ENCODE data around the gene CTNND2. TPM values are rescaled to one million over a fixed set of nuclear protein-coding genes. Genes with fewer than 3 reads are reported as not detected.

Gene CTNND2
- total RNA-seq, 1 experiment from 2014 or later = not detected

DNA sequence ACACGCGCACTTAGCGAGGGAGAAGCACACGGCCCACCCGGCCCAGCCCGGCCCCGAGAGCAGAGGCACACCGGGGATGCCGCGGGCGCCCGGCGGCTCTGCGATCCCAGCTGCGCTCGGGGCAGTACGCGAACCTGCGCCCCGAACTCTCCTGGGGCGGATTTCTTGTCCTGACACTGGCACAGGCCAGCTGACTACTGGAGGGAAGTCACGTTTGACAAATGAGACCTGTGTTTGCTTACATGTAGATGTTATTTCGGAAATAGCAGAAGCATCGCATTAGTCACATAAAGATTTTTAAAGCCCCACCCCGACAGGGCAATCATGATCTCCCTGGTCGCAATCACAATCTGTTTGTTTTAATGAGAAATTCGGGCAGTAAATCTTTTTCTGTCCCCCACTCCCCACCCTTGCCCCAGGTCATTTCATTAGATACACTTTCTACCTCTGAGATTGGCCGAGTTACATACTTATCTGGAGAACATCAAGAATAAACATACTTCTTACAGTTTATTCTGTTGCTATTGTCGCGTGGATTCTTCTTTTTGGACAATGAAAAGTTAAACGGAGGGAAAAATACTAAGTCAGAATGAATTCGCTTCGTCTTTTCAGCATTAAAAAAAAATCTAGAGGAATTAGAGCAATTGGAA is 518.9 kb downstream of the CTNND2 start:
- DNase-seq (ENCODE audit: low read depth) = no peak

DNA sequence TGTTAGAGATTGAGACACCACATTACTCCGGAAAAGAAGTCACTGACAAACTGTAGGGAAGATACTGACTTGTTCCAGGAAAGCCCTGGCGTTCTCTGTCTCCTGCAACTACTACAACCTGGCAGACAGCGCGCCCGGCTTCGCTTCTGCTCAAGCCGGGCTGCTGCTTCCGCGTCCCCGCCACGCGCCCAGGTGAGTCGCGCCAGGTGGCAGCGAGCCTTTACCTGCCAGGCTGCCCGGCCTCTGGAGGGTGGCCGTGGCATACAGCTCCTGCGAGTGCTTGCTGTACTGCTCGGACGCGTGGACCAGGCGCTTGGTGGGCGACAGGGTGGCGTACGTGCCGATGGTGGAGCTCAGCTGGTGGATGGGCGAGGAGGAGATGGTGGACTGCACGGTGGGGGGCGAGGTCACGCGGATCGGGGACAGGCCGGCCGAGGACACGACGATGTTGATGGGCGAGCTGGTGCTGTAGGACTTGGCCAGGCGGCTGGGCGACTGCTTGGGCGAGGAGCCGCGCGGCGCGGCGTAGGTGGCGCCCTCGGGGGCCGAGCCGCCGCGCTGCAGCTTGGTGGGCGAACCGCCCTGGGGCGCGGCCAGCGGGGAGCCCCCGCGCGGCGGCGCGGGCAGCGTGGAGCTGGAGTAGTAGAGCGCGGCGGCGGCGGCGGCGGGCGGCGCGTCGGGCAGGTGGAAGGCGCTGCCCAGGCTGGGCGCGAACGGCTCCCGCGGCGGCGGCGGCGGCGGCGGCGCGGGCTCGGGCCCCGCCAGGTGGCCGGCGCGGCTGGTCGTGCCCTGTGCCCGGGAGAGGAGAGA is 519.6 kb downstream of the CTNND2 start:
- DNase-seq (ENCODE audit: low read depth) = no peak

DNA sequence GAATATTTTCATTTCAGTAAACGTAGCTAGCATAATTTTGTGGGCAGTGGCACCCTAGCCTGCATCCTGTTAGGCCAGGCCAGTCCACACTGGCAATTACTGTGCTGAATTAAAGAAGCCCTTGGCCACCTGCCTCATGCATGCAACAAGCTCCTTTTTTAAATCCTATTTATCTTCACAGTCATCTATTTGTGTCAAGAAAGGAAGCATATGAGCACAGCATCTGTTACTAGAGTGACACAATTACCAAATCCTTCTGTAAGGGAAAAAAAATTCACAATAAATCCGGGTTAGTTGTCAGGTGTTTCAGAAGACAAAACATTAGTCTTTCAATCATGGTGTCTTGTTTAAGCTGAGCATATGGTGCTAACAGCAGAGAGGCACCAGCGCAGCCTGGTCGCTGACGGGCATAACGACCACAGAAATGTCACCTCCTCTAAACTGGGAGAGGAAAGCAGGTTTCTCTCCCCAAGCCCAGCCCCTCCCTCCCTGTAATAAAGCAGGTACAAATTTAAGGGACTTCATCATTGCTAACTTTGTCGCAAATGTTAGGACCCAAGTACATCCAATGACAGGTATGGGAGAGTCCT is 520.6 kb downstream of the CTNND2 start:
- no peak for DNase-seq (ENCODE audit: low read depth)

DNA sequence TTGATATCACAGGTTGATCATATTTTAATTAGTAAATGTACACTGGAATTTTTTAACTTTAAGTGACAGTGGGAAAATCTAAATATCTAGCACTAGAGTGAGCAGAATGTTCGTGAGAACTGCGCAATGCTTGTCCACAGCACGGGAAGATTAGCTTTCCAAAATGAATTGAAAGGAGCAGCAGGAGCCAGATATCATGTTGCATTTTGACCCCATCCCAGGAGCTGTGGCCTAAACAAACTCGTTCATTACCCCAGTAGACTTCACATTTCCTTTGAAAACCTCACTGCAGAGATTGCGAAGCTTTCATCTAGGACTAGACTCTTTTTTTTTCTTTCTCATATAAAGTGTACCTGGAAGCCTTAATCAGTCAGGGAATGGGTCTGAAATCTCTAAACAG is 525.8 kb downstream of the CTNND2 start:
- DNase-seq (ENCODE audit: low read depth) = no peak

DNA sequence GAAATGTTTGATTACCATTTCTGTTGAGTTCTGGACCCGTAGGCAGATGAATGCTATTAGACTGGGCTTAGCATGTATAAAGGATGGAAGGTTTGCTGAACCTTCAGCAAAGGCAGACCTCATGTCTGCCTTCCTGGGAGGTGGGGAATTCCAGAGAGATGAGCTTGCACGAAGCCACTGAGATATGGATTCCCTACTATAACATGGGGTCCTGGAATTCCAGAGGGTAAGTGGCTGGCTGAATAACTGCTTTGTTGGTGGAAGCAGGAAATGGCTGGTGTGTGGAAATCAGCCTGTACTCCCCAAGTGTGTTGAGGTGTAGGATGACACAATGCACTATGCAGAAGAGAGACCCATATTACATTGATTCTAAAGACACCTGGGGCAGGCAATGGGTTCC is 526.4 kb downstream of the CTNND2 start:
- DNase-seq (ENCODE audit: low read depth) = no peak

DNA sequence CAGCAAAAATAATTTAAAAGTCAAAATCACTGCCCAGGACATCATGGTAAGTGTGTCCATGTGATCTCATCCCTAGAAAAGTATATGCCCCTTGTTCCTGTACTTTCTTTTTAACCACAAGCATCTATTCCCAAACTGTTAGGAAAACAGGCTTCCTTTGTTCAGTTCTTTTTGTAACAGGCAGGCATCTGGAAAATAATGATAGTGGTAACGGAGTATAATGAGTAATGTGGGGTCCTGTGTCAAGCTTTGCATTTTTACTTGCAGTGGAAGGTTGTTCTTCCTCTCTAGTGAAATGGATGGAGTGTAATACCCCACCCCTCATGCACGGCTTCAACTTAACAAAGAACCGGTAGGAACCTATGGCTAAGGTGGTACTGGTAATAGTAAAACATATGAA is 532.1 kb downstream of the CTNND2 start:
- no peak for DNase-seq (ENCODE audit: low read depth)

DNA sequence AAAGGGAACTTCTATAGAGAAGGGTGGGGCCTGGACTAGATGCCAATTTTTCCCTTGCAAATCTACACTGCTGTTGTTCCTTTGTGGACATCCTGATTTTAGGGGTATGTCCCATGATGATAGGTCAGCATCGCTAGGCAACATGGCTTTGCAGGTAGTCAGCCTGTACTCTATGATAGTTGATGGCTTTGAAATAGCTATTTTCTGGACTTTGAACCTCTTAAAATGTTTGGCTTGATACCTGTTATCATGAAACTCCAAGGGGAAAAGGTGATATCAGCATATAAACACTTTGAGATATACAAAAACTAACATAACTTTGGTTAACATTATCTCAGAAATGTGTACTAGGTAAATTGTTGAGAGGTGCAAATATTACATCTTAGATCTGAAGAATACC is 533.2 kb downstream of the CTNND2 start:
- DNase-seq (ENCODE audit: low read depth) = no peak

DNA sequence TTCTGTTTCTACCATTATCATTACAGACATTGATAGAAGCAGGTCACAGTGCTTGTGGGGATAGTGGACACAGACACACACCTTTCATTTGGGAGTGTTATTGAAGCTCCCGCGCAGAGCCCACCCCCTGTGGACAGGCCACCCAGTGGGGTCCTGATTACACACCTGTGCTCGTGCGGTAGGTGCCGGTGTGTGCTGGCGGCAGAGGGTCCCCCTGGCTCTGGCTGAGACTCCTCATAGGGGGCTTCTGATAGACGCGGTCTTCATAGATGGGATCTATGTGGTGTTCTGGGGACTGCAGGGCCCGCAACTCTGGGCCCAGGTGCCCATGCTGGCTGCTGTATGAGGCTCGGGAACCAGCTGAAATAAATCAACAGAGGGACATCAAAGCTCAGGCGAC is 539.7 kb downstream of the CTNND2 start:
- no peak for DNase-seq (ENCODE audit: low read depth)

DNA sequence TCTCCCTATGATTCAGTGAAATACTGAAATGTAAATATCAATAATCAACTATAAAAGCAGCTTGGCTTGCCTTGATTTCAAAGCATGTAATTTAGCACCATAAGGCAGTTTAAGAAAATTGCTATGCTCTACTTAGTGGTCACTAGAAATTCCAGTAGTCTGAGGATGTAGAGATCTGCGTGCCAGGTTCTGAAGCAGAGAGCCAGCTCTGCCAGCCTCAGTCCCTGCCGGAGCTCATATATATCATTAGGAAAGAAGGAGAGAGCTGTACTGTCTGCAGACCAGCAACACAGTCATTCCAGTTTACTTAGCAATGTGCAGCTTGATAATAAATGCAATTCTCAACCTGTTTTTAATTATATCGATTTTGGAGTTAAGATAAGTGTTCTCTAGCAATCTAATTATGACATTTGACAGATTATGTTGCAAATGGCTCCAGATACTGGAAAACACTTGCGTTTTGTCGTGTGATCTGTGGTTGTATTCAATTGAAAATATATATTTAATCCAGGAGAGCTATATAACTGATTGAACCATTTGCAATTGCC is 540.5 kb downstream of the CTNND2 start:
- no peak for DNase-seq (ENCODE audit: low read depth)

DNA sequence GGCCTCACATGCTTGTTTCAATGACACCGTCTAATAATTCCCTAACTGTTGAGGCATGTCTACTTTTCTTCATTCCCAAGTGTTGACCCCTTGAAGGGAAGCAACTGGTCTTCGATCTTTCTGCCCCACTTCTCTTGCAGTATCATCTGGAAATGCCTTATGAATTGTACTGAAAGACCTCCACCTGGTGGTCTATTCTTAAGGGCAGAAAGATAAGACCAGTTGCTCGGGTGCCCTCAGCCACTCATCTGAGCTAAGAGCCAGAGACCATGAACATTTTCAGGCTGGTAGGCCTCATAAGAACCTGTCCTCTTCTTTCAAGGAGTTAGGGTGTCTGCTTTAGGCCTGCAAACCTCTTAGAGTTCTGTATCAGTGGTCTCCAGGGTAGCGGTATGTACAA is 542.5 kb downstream of the CTNND2 start:
- no peak for DNase-seq (ENCODE audit: low read depth)

DNA sequence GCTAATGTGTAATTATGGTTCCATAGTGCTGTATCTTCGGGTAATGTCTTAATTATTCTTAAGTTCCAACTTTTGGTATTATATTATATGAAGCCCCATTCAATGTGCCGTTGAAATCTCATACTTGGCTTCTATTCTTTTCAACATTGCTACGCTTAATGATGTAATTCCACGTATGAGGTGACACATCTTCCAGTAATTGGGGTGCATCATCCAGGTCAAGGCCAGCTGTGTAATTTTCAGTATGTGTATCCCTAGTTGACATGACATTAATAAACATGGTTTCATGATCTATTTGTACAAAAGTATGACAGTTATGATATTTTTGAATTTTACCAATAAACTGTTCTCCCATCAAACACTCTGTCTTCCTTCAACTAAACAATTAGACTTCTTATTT is 546.3 kb downstream of the CTNND2 start:
- no peak for DNase-seq (ENCODE audit: low read depth)

DNA sequence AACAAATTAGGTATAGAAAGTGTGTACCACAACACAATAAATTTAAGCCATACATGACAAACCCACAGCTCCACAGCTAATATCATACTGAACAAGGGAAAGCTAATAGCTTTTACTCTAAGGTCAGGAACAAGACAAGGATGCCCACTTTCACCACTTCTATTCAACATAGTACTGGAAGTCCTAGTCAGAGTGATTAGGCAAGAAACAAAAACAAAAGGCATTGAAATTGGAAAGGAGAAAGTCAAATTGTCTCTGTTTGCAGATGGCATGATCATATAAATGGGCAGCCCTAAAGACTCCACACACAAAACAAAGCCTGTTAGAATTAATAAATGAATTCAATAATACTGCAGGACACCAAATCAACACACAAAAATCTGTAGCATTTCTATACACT is 548.8 kb downstream of the CTNND2 start:
- no peak for DNase-seq (ENCODE audit: low read depth)

DNA sequence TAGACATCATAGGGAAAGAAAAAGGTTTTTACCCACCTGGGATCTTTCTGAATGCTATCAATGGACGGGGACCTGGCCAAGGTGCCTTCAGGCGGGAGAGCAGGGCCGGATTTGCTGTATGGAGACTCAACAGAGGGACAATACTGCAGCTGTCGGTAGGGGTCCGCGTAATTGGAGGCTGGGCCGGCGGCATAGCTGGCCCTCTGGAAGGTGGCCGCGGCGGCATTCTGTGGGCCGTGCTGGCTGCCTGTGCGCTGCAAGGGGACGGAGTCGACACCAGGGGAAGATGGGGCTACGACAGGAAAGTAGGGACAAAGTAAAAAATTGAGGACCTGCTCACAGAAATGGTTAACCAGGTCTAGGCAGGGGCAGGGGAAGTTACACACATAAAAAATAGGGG is 557.9 kb downstream of the CTNND2 start:
- no peak for DNase-seq (ENCODE audit: low read depth)

DNA sequence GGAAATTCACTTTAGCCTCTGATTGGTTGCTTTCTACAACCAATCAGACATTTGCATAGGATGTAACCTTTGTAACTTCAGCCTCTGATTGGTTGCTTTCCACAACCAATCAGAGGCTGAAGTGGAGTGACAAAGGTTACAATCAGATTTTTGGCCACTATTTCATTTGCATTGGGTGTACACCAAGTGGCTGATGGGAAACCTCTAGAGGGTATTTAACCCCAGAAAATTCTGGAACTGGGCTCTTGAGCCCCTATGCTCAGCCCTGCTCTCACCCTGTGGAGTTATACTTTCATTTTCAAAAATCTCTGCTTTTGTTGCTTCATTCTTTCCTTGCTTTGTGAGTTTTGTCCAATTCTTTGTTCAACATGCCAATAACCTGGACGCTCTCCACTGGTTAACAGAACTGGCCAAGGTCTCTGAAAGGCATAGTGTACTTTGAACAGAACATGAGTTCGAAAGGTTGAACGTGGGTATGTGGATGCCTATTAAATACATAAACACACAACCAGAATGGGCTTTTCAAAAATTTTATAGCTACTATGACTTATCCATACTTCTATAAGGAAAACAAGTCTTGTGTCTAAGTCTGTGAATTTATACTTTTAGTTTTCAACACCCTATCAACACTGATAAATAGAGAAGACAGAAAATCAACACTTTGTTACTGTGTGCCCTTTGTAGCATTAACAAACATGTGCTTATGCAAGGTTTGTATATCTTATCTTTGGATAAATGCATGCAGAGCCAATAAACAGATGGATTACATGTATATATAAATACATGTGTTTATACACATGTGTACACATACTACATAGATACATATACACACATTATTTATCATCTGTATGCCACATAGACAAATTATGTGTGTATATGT is 568.1 kb downstream of the CTNND2 start:
- DNase-seq (ENCODE audit: low read depth) = no peak

DNA sequence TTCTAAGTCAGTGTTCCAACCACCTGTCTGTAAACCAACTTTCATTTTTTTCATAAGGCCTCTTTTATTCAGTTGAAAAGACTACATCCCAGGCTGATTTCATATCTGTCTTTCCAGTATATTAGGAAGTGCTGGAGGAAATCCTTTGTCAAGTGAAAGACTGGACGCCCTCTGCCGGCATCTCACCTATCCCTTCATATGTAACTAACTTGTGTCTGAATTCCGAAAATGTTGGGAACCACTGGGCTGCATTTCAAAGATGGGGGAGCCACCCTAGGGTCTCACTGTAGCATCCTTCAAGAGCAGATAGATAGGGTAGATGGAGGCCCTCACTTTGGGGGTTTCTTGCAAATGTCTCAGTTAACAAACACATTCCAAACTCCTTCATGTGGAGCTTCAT is 569.8 kb downstream of the CTNND2 start:
- DNase-seq (ENCODE audit: low read depth) = peak; percentile 5

DNA sequence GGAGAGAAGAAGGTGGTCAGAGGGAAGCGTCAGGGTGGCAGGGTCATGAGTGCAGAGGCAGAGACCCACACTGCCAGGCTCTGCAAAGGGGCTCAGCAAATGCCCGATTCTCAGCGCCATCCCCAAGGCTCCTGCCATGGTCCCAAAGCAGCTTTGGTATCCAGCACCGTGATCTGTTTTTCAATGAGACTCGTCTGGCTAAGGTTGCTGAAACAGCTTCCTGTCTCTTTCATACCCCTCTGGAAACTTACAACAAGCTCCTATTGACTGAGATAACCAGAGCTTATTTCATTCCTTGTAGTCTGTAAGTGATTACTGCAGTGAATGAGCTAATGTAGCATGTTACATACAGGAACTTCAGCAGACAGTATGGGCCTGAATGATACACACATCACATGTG is 574.6 kb downstream of the CTNND2 start:
- no peak for DNase-seq (ENCODE audit: low read depth)

DNA sequence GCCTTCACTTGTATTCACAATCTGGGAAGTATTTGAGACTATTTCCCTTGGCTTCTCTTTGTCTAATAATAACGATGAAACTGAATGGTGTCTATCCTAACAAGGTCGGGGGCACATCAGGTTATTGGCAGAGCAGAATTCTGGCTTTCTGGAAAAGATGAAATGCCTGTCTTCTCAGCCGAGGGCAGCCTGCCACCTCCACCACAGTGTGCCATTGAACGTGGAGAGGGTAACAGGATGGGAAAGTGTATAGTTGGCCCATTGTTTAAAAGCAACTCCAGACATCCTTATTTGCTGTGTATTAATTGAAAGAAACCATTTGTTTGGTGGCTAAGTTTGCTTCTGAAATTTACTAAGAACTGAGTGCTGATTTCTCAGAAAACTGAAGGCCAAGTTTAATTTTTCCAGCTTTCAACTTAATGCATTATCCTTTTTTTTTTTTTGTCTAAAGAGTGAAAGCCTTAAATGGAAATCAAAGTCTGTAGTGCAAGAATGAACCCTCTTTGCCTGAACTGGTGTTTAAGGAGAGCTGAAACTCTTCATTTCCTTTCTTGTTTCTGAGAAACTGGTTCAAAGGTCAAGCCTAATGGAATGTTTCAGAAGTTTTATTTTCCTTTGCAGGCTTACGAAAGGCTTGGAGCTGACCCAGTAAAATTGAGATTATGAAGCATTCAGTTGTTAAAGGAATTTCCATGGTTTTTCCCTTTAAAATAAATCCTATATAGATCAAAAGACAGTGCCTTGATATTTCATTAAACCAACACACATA is 579.5 kb downstream of the CTNND2 start:
- DNase-seq (ENCODE audit: low read depth) = no peak

DNA sequence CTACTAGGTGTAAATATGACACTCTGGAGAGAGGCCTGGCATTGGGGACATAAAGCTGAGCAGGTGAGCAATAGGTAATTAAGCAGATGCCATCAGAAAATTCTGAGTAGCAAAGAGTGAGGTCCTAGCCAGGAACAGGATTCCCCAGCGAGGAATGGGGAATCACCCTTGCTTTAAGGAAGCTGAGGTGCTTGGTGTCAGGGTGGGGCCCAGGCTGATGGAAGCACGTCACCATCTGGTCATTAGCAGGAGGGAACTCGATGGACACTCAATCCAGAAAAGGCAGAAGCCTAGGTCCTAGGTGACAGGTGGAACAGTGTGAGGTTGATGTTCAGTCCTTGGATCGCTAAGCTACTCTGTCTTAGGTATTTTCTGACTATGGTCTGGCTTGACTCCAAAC is 580.5 kb downstream of the CTNND2 start:
- DNase-seq (ENCODE audit: low read depth) = no peak

DNA sequence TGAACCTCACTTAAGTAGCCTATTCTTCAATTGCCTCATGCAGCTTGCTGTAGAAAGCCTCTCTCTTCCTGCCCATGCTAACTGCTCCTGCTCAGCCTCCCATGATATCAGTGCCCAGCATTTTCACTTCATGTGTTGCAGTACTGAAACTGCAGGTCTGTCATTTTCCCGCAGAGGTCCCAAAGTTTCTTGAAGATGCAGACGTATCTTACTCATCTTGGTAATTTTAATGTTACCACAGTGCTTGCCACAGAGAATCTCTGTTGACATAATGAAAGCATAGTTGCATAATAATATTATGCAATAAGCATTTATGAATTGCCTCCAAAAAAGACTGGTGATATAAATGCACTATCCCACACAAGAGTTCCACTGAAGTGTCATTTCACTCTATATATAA is 582.1 kb downstream of the CTNND2 start:
- no peak for DNase-seq (ENCODE audit: low read depth)

DNA sequence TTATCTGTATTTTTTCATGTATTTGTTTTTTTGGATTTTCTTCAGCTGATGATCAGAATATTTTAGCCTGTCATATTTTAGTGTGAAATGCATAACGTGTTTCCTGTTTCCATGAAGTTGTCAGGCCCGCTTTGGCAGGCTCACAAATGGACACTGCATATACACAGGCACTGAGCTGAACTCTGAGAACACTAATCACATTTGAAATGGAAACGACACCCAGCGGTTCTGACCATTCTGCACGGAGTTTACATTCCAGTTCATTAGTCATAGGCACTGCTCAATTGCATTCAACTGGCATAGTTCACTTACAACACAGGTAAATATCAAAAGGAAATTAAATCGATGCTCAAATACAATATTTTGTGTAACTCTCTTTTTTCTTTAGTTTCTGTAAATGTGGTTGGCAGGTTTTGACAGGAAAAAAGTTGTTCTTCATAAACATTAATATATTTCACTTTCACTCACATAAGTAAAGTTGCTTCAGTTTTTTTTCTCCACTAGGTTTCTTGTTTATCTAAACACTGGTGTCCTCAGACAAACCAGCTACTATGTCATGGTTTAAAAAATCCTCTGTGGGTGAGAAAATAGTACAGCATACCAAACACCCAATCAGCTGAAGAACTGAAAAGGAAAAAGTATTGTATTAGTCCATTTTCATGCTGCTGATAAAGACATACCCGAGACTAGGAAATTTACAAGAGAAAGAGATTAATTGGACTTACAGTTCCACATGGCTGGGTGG is 584.2 kb downstream of the CTNND2 start:
- DNase-seq (ENCODE audit: low read depth) = peak; percentile 3

Data from RPMI7951 (cell line).